ENCODE results near the gene CWC27. TPM values are rescaled to one million over a fixed set of nuclear protein-coding genes. Genes with fewer than 3 reads are reported as not detected.

The CWC27 gene
- polyA plus RNA-seq, 1 experiment = 7.5 TPM

- no peaks in the 10 kb centered on the region for H3K36me3 ChIP-seq (ENCODE audit: control insufficient read depth, insufficient read depth, low read length)
- no peak for TF ChIP-seq CTCF (IDR thresholded peaks at IDR 0.05; ENCODE audit: insufficient read depth, low read depth, low read length)
- DNase-seq (ENCODE audit: low read depth) = no peak
- CTCF ChIA-PET = no interaction called here
- no peak overlapping the region for H3K4me3 ChIP-seq (ENCODE audit: low read depth, low read length)
- POLR2A ChIA-PET = no interaction called here
- H3K27me3 ChIP-seq (ENCODE audit: control insufficient read depth, insufficient read depth, low read length) = no peaks in the 10 kb centered on the region
Measured at GRCh38 chr5:64874753-64875152, 106.0 kb downstream of the CWC27 start.

- CTCF ChIA-PET = no interaction called here
- no peaks in the 10 kb centered on the region for H3K27me3 ChIP-seq (ENCODE audit: control insufficient read depth, insufficient read depth, low read length)
- H3K36me3 ChIP-seq (ENCODE audit: control insufficient read depth, insufficient read depth, low read length) = no peaks in the 10 kb centered on the region
- H3K4me3 ChIP-seq (ENCODE audit: low read depth, low read length) = no peak overlapping the region
- TF ChIP-seq CTCF (IDR thresholded peaks at IDR 0.05; ENCODE audit: insufficient read depth, low read depth, low read length) = no peak
- no peak for DNase-seq (ENCODE audit: low read depth)
- POLR2A ChIA-PET = no interaction called here
Measured at GRCh38 chr5:64876203-64876602, 107.5 kb downstream of the CWC27 start.

GRCh38 chr5:64880821-64881220 is 112.1 kb downstream of the CWC27 start:
- H3K36me3 ChIP-seq (ENCODE audit: control insufficient read depth, insufficient read depth, low read length) = no peaks in the 10 kb centered on the region
- CTCF ChIA-PET = no interaction called here
- POLR2A ChIA-PET = no interaction called here

GRCh38 chr5:64883912-64884311 is 115.2 kb downstream of the CWC27 start:
- CTCF ChIA-PET = no interaction called here
- Histone ChIP-seq H3K4me3 (ENCODE audit: low read depth, low read length) (no peak overlapping the region), H3K27me3 (ENCODE audit: control insufficient read depth, insufficient read depth, low read length) (no peaks in the 10 kb centered on the region), H3K36me3 (ENCODE audit: control insufficient read depth, insufficient read depth, low read length) (no peaks in the 10 kb centered on the region)
- no peak for TF ChIP-seq CTCF (IDR thresholded peaks at IDR 0.05; ENCODE audit: insufficient read depth, low read depth, low read length)
- DNase-seq (ENCODE audit: low read depth) = no peak
- POLR2A ChIA-PET = no interaction called here

More at GRCh38 chr5:64880821-64881220, 112.1 kb downstream of the CWC27 start:
- no peak for DNase-seq (ENCODE audit: low read depth)
- H3K4me3 ChIP-seq (ENCODE audit: low read depth, low read length) = no peak overlapping the region
- H3K27me3 ChIP-seq (ENCODE audit: control insufficient read depth, insufficient read depth, low read length) = no peaks in the 10 kb centered on the region
- TF ChIP-seq CTCF (IDR thresholded peaks at IDR 0.05; ENCODE audit: insufficient read depth, low read depth, low read length) = no peak

- CTCF ChIA-PET = no interaction called here
- POLR2A ChIA-PET = no interaction called here
- H3K36me3 ChIP-seq (ENCODE audit: control insufficient read depth, insufficient read depth, low read length) = no peaks in the 10 kb centered on the region
- no peak overlapping the region for H3K4me3 ChIP-seq (ENCODE audit: low read depth, low read length)
- no peak for TF ChIP-seq CTCF (IDR thresholded peaks at IDR 0.05; ENCODE audit: insufficient read depth, low read depth, low read length)
- no peaks in the 10 kb centered on the region for H3K27me3 ChIP-seq (ENCODE audit: control insufficient read depth, insufficient read depth, low read length)
- DNase-seq (ENCODE audit: low read depth) = no peak
Measured at GRCh38 chr5:64884541-64884940, 115.8 kb downstream of the CWC27 start.

Data from BJ (cell line).